A673 (cell line): Measurements from ENCODE around the gene PRKCH. TPM values are rescaled to one million over a fixed set of nuclear protein-coding genes. Genes with fewer than 3 reads are reported as not detected.
A peak's percentile ranks its signal among the peaks of the same experiment; 100 is the strongest.

Experiments
- BruUV-seq: library from RNA; stranded (reverse); fragments of 400-500 nt; replicated peaks from 2 replicates; lab custom pipeline; 2021; lab: Mats Ljungman, UMichigan
- CTCF ChIA-PET: fragments of 300-600 bp; sonication (Branson Sonifier 250); formaldehyde crosslinking; loops from one replicate; lab custom pipeline; 2022; ENCODE audit warnings: antibody characterized with exemption; lab: Charles Lee
- POLR2A ChIA-PET: fragments of 300-600 bp; sonication (Branson Sonifier 250); formaldehyde crosslinking; loops from one replicate; lab custom pipeline; 2022; ENCODE audit warnings: antibody characterized with exemption; ENCODE audit not compliant: low non-redundant PET; lab: Charles Lee
- DNase-seq: peaks from one replicate; pipeline ENCODE4 v3.0.0-alpha.2; 2015; ENCODE audit warnings: low spot score
- H3K27ac ChIP-seq: fragments of 200-600 bp; sonication (generic); 2 replicates; pipeline ENCODE4 v1.5.1; 2016; ENCODE audit warnings: mixed run types, low read depth, mild to moderate bottlenecking, mixed read lengths, antibody characterized with exemption, low read length; ENCODE audit not compliant: poor library complexity, severe bottlenecking
- H3K27me3 ChIP-seq: fragments of 200-600 bp; sonication (generic); replicated peaks from 2 replicates; pipeline ENCODE4 v1.6.1; 2017; ENCODE audit warnings: mixed run types, low read depth, mild to moderate bottlenecking, mixed read lengths, antibody characterized with exemption, low read length; ENCODE audit not compliant: insufficient read depth, poor library complexity
- H3K36me3 ChIP-seq: fragments of 200-600 bp; sonication (generic); 2 replicates; pipeline ENCODE4 v1.6.1; 2016; ENCODE audit warnings: mixed run types, mild to moderate bottlenecking, mixed read lengths, antibody characterized with exemption, low read length; ENCODE audit not compliant: insufficient read depth, poor library complexity, severe bottlenecking
- H3K4me1 ChIP-seq: fragments of 200-600 bp; sonication (generic); 2 replicates; pipeline ENCODE4 v1.6.1; 2017; ENCODE audit warnings: mixed run types, mild to moderate bottlenecking, mixed read lengths, antibody characterized with exemption, low read length; ENCODE audit not compliant: insufficient read depth, poor library complexity, severe bottlenecking
- H3K4me3 ChIP-seq: fragments of 200-600 bp; sonication (generic); 2 replicates; pipeline ENCODE4 v1.5.1; 2016; ENCODE audit warnings: low read depth, mixed run types, mild to moderate bottlenecking, mixed read lengths, low read length; ENCODE audit not compliant: poor library complexity, severe bottlenecking
- H3K9me3 ChIP-seq: fragments of 200-600 bp; sonication (generic); 2 replicates; pipeline ENCODE4 v1.6.1; 2016; ENCODE audit warnings: mixed run types, low read depth, mild to moderate bottlenecking, mixed read lengths, antibody characterized with exemption, low read length; ENCODE audit not compliant: poor library complexity, severe bottlenecking
- CTCF ChIP-seq: fragments of 300-800, 200-600 bp; sonication (generic); conservative IDR thresholded peaks from 2 replicates; pipeline ENCODE4 v1.5.1; 2017; ENCODE audit warnings: low read depth, mild to moderate bottlenecking, antibody characterized with exemption, low read length, moderate library complexity, mixed read lengths
- EZH2 ChIP-seq: fragments of 200-600 bp; sonication (generic); IDR thresholded peaks from 2 replicates; pipeline ENCODE4 v1.6.1; 2017; ENCODE audit warnings: borderline replicate concordance, low read depth, mild to moderate bottlenecking, mixed read lengths, antibody characterized with exemption, low read length; ENCODE audit not compliant: poor library complexity, severe bottlenecking
- intact Hi-C: fragments of 100-400 bp; cut with micrococcal nuclease; formaldehyde crosslinking; loops from one replicate; pipeline ENCODE4 v1.10.0; 2022; ENCODE audit not compliant: unreplicated experiment
- total RNA-seq: library from RNA; stranded (reverse); gene quantifications from 2 replicates; pipeline ENCODE4 v1.2.3, GENCODE V29; 2021

Gene PRKCH
- total RNA-seq, 1 experiment from 2014 or later = 1.8 TPM

DNA sequence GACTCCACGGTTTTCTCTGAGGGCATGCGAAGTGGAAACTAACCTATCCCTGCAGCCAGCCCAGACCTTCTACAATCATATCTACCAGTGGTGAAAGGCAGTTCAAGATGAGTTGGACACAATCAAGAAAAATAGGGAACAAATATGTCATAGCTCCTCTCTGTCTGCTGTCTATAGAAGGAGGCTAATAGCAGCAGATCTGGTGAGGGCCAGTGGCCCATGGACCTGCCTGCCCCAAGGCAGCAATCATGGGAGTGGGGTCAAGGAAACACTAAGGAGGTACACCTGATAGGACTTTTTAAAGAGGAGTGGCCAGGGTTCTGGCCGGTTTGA, 149.5 kb downstream of the PRKCH start:
- Histone ChIP-seq H3K36me3 (no peaks in the 10 kb centered on the region), H3K4me1 (peaks cover 17% of the 10 kb centered on the region), H3K27me3 (no peaks in the 10 kb centered on the region), H3K4me3 (peak overlapping the region; percentile 20), H3K27ac (peak overlapping the region; percentile 61), H3K9me3 (no peaks in the 10 kb centered on the region)
- POLR2A ChIA-PET = no interaction called here
- intact Hi-C loops = no loop called here
- DNase-seq = no peak
- BruUV-seq = no TSS peak
- CTCF ChIA-PET = interaction anchor here (1.2 to 1.6 kb wide), 3 partner anchors 32 to 367 kb away, joined by 3 to 9 read pairs (median 4); no protein-coding TSS in a partner anchor
- TF ChIP-seq CTCF = no peak
- no peak for TF ChIP-seq EZH2

- no TSS peak for BruUV-seq
- H3K27me3 ChIP-seq = no peaks in the 10 kb centered on the region
- TF ChIP-seq CTCF (no peak), EZH2 (no peak)
- CTCF ChIA-PET = interaction anchor here (1.3 to 1.6 kb wide), 2 partner anchors 33 to 366 kb away, joined by 4 to 9 read pairs; no protein-coding TSS in a partner anchor
- peak overlapping the region; percentile 61 for H3K27ac ChIP-seq
- intact Hi-C loops = no loop called here
- H3K4me1 ChIP-seq = peaks cover 20% of the 10 kb centered on the region
- peak overlapping the region; percentile 33 for H3K4me3 ChIP-seq
- POLR2A ChIA-PET = interaction anchor here (0.6 kb wide), 1 partner anchor 1038 kb away, joined by 4 read pairs; no protein-coding TSS in a partner anchor
- H3K9me3 ChIP-seq = no peaks in the 10 kb centered on the region
- no peaks in the 10 kb centered on the region for H3K36me3 ChIP-seq
- no peak for DNase-seq
Measured at GRCh38 chr14:61471297-61472005, 150.1 kb downstream of the PRKCH start.

GRCh38 chr14:61472011-61472672, 150.8 kb downstream of the PRKCH start:
- Histone ChIP-seq H3K9me3 (no peaks in the 10 kb centered on the region), H3K36me3 (no peaks in the 10 kb centered on the region), H3K27me3 (no peaks in the 10 kb centered on the region), H3K27ac (no peak overlapping the region), H3K4me3 (peak overlapping the region; percentile 33), H3K4me1 (peaks cover 25% of the 10 kb centered on the region)
- ChIA-PET CTCF (interaction anchor here (1.3 kb wide), 1 partner anchor 33 kb away, joined by 4 read pairs; no protein-coding TSS in a partner anchor), POLR2A (interaction anchor here (0.6 kb wide), 1 partner anchor 1039 kb away, joined by 4 read pairs; no protein-coding TSS in a partner anchor)
- intact Hi-C loops = no loop called here
- TF ChIP-seq CTCF (no peak), EZH2 (no peak)
- DNase-seq = no peak
- BruUV-seq = no TSS peak
